ENCODE results near the gene ODC1. TPM values are rescaled to one million over a fixed set of nuclear protein-coding genes. Genes with fewer than 3 reads are reported as not detected.

ODC1 gene
- polyA plus RNA-seq, 1 of the 3 experiments (the other 2 are of a cell fraction), result 253 TPM

GRCh38 chr2:10414591-10414990 is 33.5 kb downstream of the ODC1 start:
- no peak overlapping the region for H3K9ac ChIP-seq
- no peaks in the 10 kb centered on the region for H3F3A ChIP-seq (replicated peaks; ENCODE audit: insufficient read depth)
- no peak overlapping the region for H3K4me2 ChIP-seq
- H3K36me3 ChIP-seq (replicated peaks in 1 of 2; ENCODE audit: control insufficient read depth in 1 of 2, insufficient read depth in 2 of 2, low read length in 1 of 2), result peaks cover 0 to 5% of the 10 kb centered on the region in 2 experiments
- no peak overlapping the region for H3K4me3 ChIP-seq (ENCODE audit: low read depth in 2 of 2, low read length in 1 of 2)
- H3K27me3 ChIP-seq (ENCODE audit: insufficient read depth), result no peaks in the 10 kb centered on the region
- H3K4me1 ChIP-seq (ENCODE audit: control insufficient read depth in 1 of 2, insufficient read depth in 2 of 2, low read depth in 1 of 2, low read length in 1 of 2), result peaks cover 5 to 30% of the 10 kb centered on the region in 2 experiments; a peak in 2 of 4 replicates
- DNase-seq, result no peak
- CTCF ChIA-PET, result interaction anchor here (0.9 to 6.4 kb wide), 7 partner anchors 17 to 289 kb away, joined by 3 to 44 read pairs (median 5); partner anchors contain the start of gene HPCAL1
- no peaks in the 10 kb centered on the region for H3K79me2 ChIP-seq (ENCODE audit: insufficient read depth)
- WGBS (ENCODE audit: low lambda C conversion rate), result 81% methylated on average over 10 of the region's 10 CpGs
- no peaks in the 10 kb centered on the region for H4K20me1 ChIP-seq (ENCODE audit: insufficient read depth)
- POLR2A ChIA-PET, result interaction anchor here (1.4 kb wide), 1 partner anchor 11 kb away, joined by 4 read pairs; no protein-coding TSS in a partner anchor
- H3K9me3 ChIP-seq, result no peaks in the 10 kb centered on the region
- no peak overlapping the region for H2AFZ ChIP-seq (ENCODE audit: low read depth)
- no peak overlapping the region for H3K27ac ChIP-seq (ENCODE audit: low read depth in 2 of 2, low read length in 1 of 2)
- TF ChIP-seq RXRA (IDR thresholded peaks at IDR 0.05; ENCODE audit: borderline replicate concordance, low read depth), result no peak
- TF ChIP-seq NFIC (IDR thresholded peaks at IDR 0.05; ENCODE audit: borderline replicate concordance), result no peak
- no peak for TF ChIP-seq RAD21 (IDR thresholded peaks at IDR 0.05; ENCODE audit: low read length)
- no peak for TF ChIP-seq FOXM1 (IDR thresholded peaks at IDR 0.05; ENCODE audit: low read depth)
- no peak for TF ChIP-seq SMC3 (IDR thresholded peaks at IDR 0.05; ENCODE audit: low read depth, low read length)
- no peak for TF ChIP-seq POLR2AphosphoS5 (IDR thresholded peaks at IDR 0.05; ENCODE audit: low read depth, low read length)
- TF ChIP-seq RFX5 (IDR thresholded peaks at IDR 0.05; ENCODE audit: low read length), result no peak
- TF ChIP-seq TAF1 (IDR thresholded peaks at IDR 0.05; ENCODE audit: borderline replicate concordance, low read depth, low read length), result no peak
- no peak for TF ChIP-seq FOXJ3 (CRISPR knock-in tag; IDR thresholded peaks at IDR 0.05)
- no peak for TF ChIP-seq MAX (IDR thresholded peaks at IDR 0.05; ENCODE audit: low read depth)
- no peak for TF ChIP-seq USF1 (IDR thresholded peaks at IDR 0.05; ENCODE audit: borderline replicate concordance, low read depth)
- TF ChIP-seq MXI1 (IDR thresholded peaks at IDR 0.05; ENCODE audit: low read depth, low read length), result no peak
- no peak for TF ChIP-seq RCOR1 (IDR thresholded peaks at IDR 0.05; ENCODE audit: low read length)
- no peak for TF ChIP-seq ELF1 (IDR thresholded peaks at IDR 0.05)
- no peak for TF ChIP-seq CHD2 (IDR thresholded peaks at IDR 0.05; ENCODE audit: low read length, partially characterized antibody)
- TF ChIP-seq JUND (IDR thresholded peaks at IDR 0.05), result no peak
- TF ChIP-seq MEF2A (IDR thresholded peaks at IDR 0.05; ENCODE audit: borderline replicate concordance, low read depth), result no peak
- TF ChIP-seq YY1 (IDR thresholded peaks at IDR 0.05; ENCODE audit: low read depth), result no peak
- TF ChIP-seq NRF1 (IDR thresholded peaks at IDR 0.05; ENCODE audit: low read depth, low read length), result no peak
- H3K9me2 ChIP-seq, result no peaks in the 10 kb centered on the region

- no peak for DNase-seq
- no peaks in the 10 kb centered on the region for H3K9me2 ChIP-seq
- no peak overlapping the region for H3K4me2 ChIP-seq
- H4K20me1 ChIP-seq (ENCODE audit: insufficient read depth), result no peaks in the 10 kb centered on the region
- TF ChIP-seq SMC3 (IDR thresholded peaks at IDR 0.05; ENCODE audit: low read depth, low read length) (no peak), TCF12 (IDR thresholded peaks at IDR 0.05) (no peak), GABPA (IDR thresholded peaks at IDR 0.05; ENCODE audit: low read depth) (no peak), JUND (IDR thresholded peaks at IDR 0.05) (no peak), USF1 (IDR thresholded peaks at IDR 0.05; ENCODE audit: borderline replicate concordance, low read depth) (no peak), NRF1 (IDR thresholded peaks at IDR 0.05; ENCODE audit: low read depth, low read length) (no peak), TAF1 (IDR thresholded peaks at IDR 0.05; ENCODE audit: borderline replicate concordance, low read depth, low read length) (no peak), EP300 (IDR thresholded peaks at IDR 0.05; ENCODE audit: borderline replicate concordance in 1 of 2, low read depth in 1 of 2, low read length in 1 of 2) (no peak), FOSL2 (IDR thresholded peaks at IDR 0.05; ENCODE audit: borderline replicate concordance, low read depth) (no peak; the same call in 1 of the 2 replicates), MEF2A (IDR thresholded peaks at IDR 0.05; ENCODE audit: borderline replicate concordance, low read depth) (no peak)
- H3K9ac ChIP-seq, result no peak overlapping the region
- H3K9me3 ChIP-seq, result no peaks in the 10 kb centered on the region
- peaks cover 0 to 5% of the 10 kb centered on the region in 2 experiments for H3K36me3 ChIP-seq (replicated peaks in 1 of 2; ENCODE audit: control insufficient read depth in 1 of 2, insufficient read depth in 2 of 2, low read length in 1 of 2)
- H3K4me1 ChIP-seq (ENCODE audit: control insufficient read depth in 1 of 2, insufficient read depth in 2 of 2, low read depth in 1 of 2, low read length in 1 of 2), result peaks cover 5 to 34% of the 10 kb centered on the region in 2 experiments; a peak in 3 of 4 replicates
- no peaks in the 10 kb centered on the region for H3K79me2 ChIP-seq (ENCODE audit: insufficient read depth)
- ChIA-PET CTCF (interaction anchor here (0.9 to 12.8 kb wide), 7 partner anchors 21 to 341 kb away, joined by 3 to 403 read pairs (median 12); partner anchors contain the start of gene RRM2), POLR2A (interaction anchor here (1.4 kb wide), 1 partner anchor 11 kb away, joined by 4 read pairs; no protein-coding TSS in a partner anchor)
- no peak overlapping the region for H3K27ac ChIP-seq (ENCODE audit: low read depth in 2 of 2, low read length in 1 of 2)
- no peak overlapping the region for H3K4me3 ChIP-seq (ENCODE audit: low read depth in 2 of 2, low read length in 1 of 2)
- H3F3A ChIP-seq (replicated peaks; ENCODE audit: insufficient read depth), result no peaks in the 10 kb centered on the region
- H2AFZ ChIP-seq (ENCODE audit: low read depth), result no peak overlapping the region
- H3K27me3 ChIP-seq (ENCODE audit: insufficient read depth), result no peaks in the 10 kb centered on the region
- WGBS (ENCODE audit: low lambda C conversion rate), result 82% methylated on average over 6 of the region's 7 CpGs
These were observed 34.1 kb downstream of the ODC1 start for GRCh38 chr2:10413991-10414451.
